Stomach (tissue), 9 donors: ENCODE data around the gene TNS1. TPM values are rescaled to one million over a fixed set of nuclear protein-coding genes. Genes with fewer than 3 reads are reported as not detected.

ENCODE experiments used
- DNase-seq, 2 donors: peaks; one replicate each; pipeline versions ENCODE4 v3.0.0 to v3.0.0-alpha.2; 2013 to 2019
- H3K27ac ChIP-seq, 5 donors: fragments of 200-600 bp in 4 of 5; sonication (generic) in 4 of 5; one replicate each; pipeline ENCODE4 v1.5.1; 2013 to 2019; ENCODE audit warnings: mild to moderate bottlenecking in 1 of 5, moderate library complexity in 1 of 5
- H3K27me3 ChIP-seq, 3 donors: fragments of 200-600 bp; sonication (generic); one replicate each; pipeline ENCODE4 v1.5.1; 2017 to 2019; ENCODE audit warnings: mixed run types in 1 of 3
- H3K36me3 ChIP-seq, 4 donors: fragments of 200-600 bp; sonication (generic); 1 replicate in 3 of 4; 2 replicates in 1 of 4; pipeline ENCODE4 v1.5.1; 2016 to 2019
- H3K4me1 ChIP-seq, 4 donors: fragments of 200-600 bp; sonication (generic); one replicate each; pipeline ENCODE4 v1.5.1; 2016 to 2019
- H3K4me3 ChIP-seq, 4 donors: fragments of 200-600 bp; sonication (generic) in 3 of 4; one replicate each; pipeline ENCODE4 v1.5.1; 2016 to 2019; ENCODE audit warnings: mild to moderate bottlenecking in 1 of 4
- H3K9me3 ChIP-seq, 4 donors: fragments of 200-600 bp; sonication (generic); one replicate each; pipeline ENCODE4 v1.5.1; 2016 to 2019
- CTCF ChIP-seq, 7 experiments: fragments of 450-650 bp in 4 of 7; fragments of 200-600 bp in 3 of 7; sonication (generic) in 3 of 7; IDR thresholded peaks; one replicate each; pipeline ENCODE4 v1.5.1; 2016 to 2019; ENCODE audit warnings: antibody characterized with exemption in 7 of 7, control low read depth in 2 of 7, mild to moderate bottlenecking in 1 of 7
- EP300 ChIP-seq: sonication (generic); formaldehyde crosslinking; IDR thresholded peaks from one replicate; pipeline ENCODE4 v1.6.1; 2017; ENCODE audit warnings: antibody characterized with exemption
- POLR2A ChIP-seq, 4 donors: fragments of 450-650 bp; IDR thresholded peaks; one replicate each; pipeline ENCODE4 v1.6.1; 2016; ENCODE audit warnings: antibody characterized with exemption in 4 of 4, control low read depth in 2 of 4, mild to moderate bottlenecking in 1 of 4, moderate library complexity in 1 of 4
- POLR2AphosphoS5 ChIP-seq, 3 donors: sonication (generic); formaldehyde crosslinking; IDR thresholded peaks; one replicate each; pipeline ENCODE4 v1.6.1; 2016; ENCODE audit warnings: antibody characterized with exemption in 3 of 3
- WGBS, 5 donors: extraction: QIAGEN DNeasy Blood & Tissue Kit in 3 of 5; methylation state at CpG; one replicate each; pipeline versions ENCODE4 v1.1.5 to v1.1.7; 2013 to 2018; 5-methylcytosine and 5-hydroxymethylcytosine counted together
- intact Hi-C: fragments of 100-400 bp; cut with DNase I; formaldehyde crosslinking; loops from one replicate; pipeline ENCODE4 v1.15.1; 2023; ENCODE audit warnings: low total_unique reads
- polyA plus RNA-seq, 3 donors: library from polyadenylated mRNA; stranded (reverse); fragments of 200-250 nt; gene quantifications; one replicate each; pipeline ENCODE4 v1.2.3, GENCODE V29; 2013
- total RNA-seq, 5 donors: library from RNA; depleted of rRNA; stranded (reverse); fragments of >200 nt; gene quantifications; one replicate each; pipeline versions ENCODE4 v1.1.0 to v1.2.3, GENCODE V29; 2014 to 2016
- donor health status: healthy with polysubstance abuse.
- donor health status: Bipolar disorder and iron deficiency.
- donor health status: healthy.

Gene TNS1
- total and polyA plus RNA-seq, 8 donors, result 18.5 to 682 (median 160) TPM

GRCh38 chr2:217931846-217932560, 70.8 kb downstream of the TNS1 start:
- H3K4me3 ChIP-seq, result no peak overlapping the region
- peaks cover 71 to 99% (median 90%) of the 10 kb centered on the region in 4 donors for H3K4me1 ChIP-seq
- H3K9me3 ChIP-seq, result no peaks in the 10 kb centered on the region
- H3K27ac ChIP-seq, result peak overlapping the region in 4 of 5 donors; percentile 88 to 92 (median 92)
- WGBS, 5 donors, result 71 to 88% (median 85%) methylated on average over 6 of the region's 6 CpGs
- no peaks in the 10 kb centered on the region for H3K36me3 ChIP-seq
- intact Hi-C loops, result no loop called here
- DNase-seq, result no peak
- no peaks in the 10 kb centered on the region for H3K27me3 ChIP-seq
- no peak for TF ChIP-seq EP300
- TF ChIP-seq CTCF (IDR thresholded peaks at IDR 0.05), result no peak
- TF ChIP-seq POLR2AphosphoS5 (IDR thresholded peaks at IDR 0.05), result no peak
- TF ChIP-seq POLR2A (IDR thresholded peaks at IDR 0.05), result no peak

GRCh38 chr2:217930761-217931563, 71.8 kb downstream of the TNS1 start:
- intact Hi-C loops, result no loop called here
- H3K27me3 ChIP-seq, result no peaks in the 10 kb centered on the region

GRCh38 chr2:217929757-217930707, 72.8 kb downstream of the TNS1 start:
- Histone ChIP-seq H3K4me1 (peaks cover 60 to 98% (median 85%) of the 10 kb centered on the region in 4 donors), H3K27ac (peak overlapping the region; percentile 25 to 92 (median 92)), H3K4me3 (no peak overlapping the region), H3K27me3 (no peaks in the 10 kb centered on the region), H3K9me3 (no peaks in the 10 kb centered on the region), H3K36me3 (no peaks in the 10 kb centered on the region)
- DNase-seq, result peak in 1 of 2 donors; percentile 69
- TF ChIP-seq POLR2A (IDR thresholded peaks at IDR 0.05) (no peak), POLR2AphosphoS5 (IDR thresholded peaks at IDR 0.05) (peak; percentile 37 to 79 (median 69)), CTCF (IDR thresholded peaks at IDR 0.05) (no peak), EP300 (peak; percentile 82)
- 64 to 88% (median 76%) methylated on average over 14 of the region's 14 CpGs for WGBS, 5 donors
- intact Hi-C loops, result no loop called here

More at GRCh38 chr2:217930761-217931563, 71.8 kb downstream of the TNS1 start:
- no peaks in the 10 kb centered on the region for H3K36me3 ChIP-seq
- no peaks in the 10 kb centered on the region for H3K9me3 ChIP-seq
- peaks cover 61 to 99% (median 87%) of the 10 kb centered on the region in 4 donors for H3K4me1 ChIP-seq
- peak overlapping the region; percentile 25 to 92 (median 92) for H3K27ac ChIP-seq
- no peak for DNase-seq
- no peak overlapping the region for H3K4me3 ChIP-seq
- WGBS, 5 donors, result 53 to 71% (median 61%) methylated on average over 11 of the region's 11 CpGs
- TF ChIP-seq CTCF (IDR thresholded peaks at IDR 0.05) (no peak), POLR2A (IDR thresholded peaks at IDR 0.05) (no peak)

DNA sequence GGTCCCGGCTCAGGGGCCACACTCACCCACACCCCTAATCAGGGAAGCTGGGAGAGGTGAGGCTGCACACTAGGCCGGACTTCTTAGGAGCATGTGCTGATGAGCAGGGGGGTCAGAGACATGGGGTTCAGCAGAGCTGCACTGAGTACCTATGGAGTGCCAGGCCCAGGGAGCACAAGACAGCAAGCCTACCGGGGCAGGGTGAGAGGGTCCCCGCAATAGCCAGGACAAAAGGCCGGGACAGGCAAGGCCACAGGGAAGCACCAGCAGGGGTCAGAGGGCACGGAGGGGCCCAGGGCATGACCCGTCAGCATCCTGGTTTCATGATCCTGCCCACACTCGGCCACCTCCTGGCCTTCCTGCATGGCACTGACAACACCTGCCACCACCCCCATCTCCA, 73.5 kb downstream of the TNS1 start:
- TF ChIP-seq POLR2AphosphoS5 (IDR thresholded peaks at IDR 0.05) (no peak), POLR2A (IDR thresholded peaks at IDR 0.05) (no peak), EP300 (no peak), CTCF (IDR thresholded peaks at IDR 0.05) (no peak)
- Histone ChIP-seq H3K4me3 (no peak overlapping the region), H3K27me3 (no peaks in the 10 kb centered on the region), H3K27ac (peak overlapping the region; percentile 44 to 92 (median 92)), H3K9me3 (no peaks in the 10 kb centered on the region), H3K4me1 (peaks cover 53 to 98% (median 83%) of the 10 kb centered on the region in 4 donors), H3K36me3 (no peaks in the 10 kb centered on the region)
- 68 to 93% (median 88%) methylated on average over 3 to 8 of the region's 8 CpGs for WGBS, 5 donors
- intact Hi-C loops, result no loop called here
- no peak for DNase-seq
